Smooth muscle cell of the pulmonary artery (primary cell): Measurements from ENCODE around the gene CD247. TPM values are rescaled to one million over a fixed set of nuclear protein-coding genes. Genes with fewer than 3 reads are reported as not detected.

Source experiments
- total RNA-seq: library from RNA; depleted of rRNA; stranded (reverse); fragments of >200 nt; gene quantifications from 2 replicates; pipeline ENCODE4 v1.2.3, GENCODE V29; 2014

The CD247 gene
- total RNA-seq, result not detected in 2 replicates

DNA sequence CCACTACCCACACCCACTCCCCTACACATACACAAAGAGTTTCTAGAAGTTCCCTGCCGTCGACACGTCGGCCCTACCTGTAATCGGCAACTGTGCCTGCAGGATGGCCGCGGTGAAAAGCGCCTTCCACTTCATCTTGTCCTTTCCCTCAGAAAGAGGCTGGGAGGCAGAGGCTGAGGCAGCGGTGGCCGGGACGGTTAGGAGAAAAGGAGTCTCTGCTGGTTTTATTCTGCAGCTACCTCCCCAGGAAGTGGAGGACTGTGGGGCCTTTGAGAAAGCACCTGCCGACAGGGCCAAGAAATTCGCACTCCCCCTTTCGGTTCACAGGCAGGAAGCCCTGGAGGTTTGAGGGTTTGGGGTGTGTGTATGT, at the start of gene CD247:
Gene CD247 (minus strand): TSS at position 199 of the 370 bp plus-strand sequence. CDS start 64 bp downstream, at position 135.

GRCh38 chr1:167553136-167554027, 35.1 kb upstream of the CD247 start, which contains the start of gene CREG1:
Gene CREG1, minus strand, starts transcription at chr1:167553762.

Other genes with a start within 250 kb of the CD247 start
- gene CREG1, start 35.2 kb upstream of the CD247 start, total RNA-seq, result 116 and 158 TPM in 2 replicates
- gene RCSD1, start 111.7 kb upstream of the CD247 start, total RNA-seq, result 0.13 and 1.2 TPM in 2 replicates
- gene MPZL1, start 203.5 kb upstream of the CD247 start, total RNA-seq, result 134 and 138 TPM in 2 replicates